HG03520 (cell line): Measurements from ENCODE around the gene C8A.

Experiments
- ATAC-seq: cut with Tn5 transposase; IDR thresholded peaks from one replicate; pipeline ENCODE4 v1.9.1; 2021; ENCODE audit warnings: mild to moderate bottlenecking, moderate library complexity; ENCODE audit not compliant: unreplicated experiment

Gene C8A

GRCh38 chr1:56880774-56881173 is 26.2 kb downstream of the C8A start:
- no peak for ATAC-seq

GRCh38 chr1:56881417-56881816 is 26.8 kb downstream of the C8A start:
- ATAC-seq, result no peak

- no peak for ATAC-seq
These were observed 35.6 kb downstream of the C8A start for GRCh38 chr1:56890229-56890628.

GRCh38 chr1:56894014-56894413 is 39.4 kb downstream of the C8A start:
- no peak for ATAC-seq

DNA sequence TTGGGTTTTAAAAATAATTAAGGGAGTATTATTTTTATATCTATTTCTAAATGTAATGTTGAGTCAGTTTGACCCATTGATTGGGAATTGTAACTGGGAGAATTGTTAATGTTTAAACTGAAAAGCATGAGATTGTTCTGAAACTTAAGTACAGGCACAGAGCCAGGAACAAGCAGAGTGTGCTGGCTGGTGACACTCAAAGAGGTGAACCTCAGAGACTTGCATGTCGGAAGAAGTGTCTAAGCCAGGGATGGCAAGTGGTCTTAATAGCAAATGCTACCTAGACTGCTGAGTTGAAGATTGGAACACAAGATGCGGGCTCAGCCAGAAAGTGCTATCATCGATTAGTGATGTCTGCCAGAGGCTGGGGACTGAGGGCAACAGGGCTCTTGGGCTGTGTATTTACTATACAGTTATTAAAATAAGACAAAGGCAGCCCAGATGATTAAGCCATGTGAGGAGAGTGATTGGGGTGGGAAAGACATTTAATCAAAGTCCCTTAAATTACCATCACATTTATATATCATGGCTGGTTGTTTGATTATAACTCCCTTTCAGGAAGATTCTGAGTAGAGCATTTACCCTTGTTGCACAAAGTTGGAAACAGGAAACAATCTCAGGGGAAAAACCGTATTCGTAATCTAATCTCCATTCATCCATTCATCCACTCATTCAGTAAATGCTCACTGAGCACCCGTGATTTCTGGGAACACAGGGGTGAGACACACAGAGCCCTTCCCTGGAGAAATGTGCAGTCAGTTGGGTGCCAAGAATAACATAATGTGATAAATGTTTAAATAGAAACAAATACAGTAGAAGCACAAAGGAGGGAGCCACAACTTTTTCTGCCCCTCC is 42.8 kb downstream of the C8A start:
- no peak for ATAC-seq

- ATAC-seq, result no peak
These were observed 43.4 kb downstream of the C8A start for GRCh38 chr1:56898005-56898373.

- ATAC-seq, result no peak
These were observed 44.3 kb downstream of the C8A start for GRCh38 chr1:56898879-56899278.

- ATAC-seq, result no peak
These were observed 47.1 kb downstream of the C8A start for GRCh38 chr1:56901716-56902115.

- ATAC-seq, result no peak
These were observed 49.2 kb downstream of the C8A start for GRCh38 chr1:56903778-56904177.

GRCh38 chr1:56904663-56905397 is 50.2 kb downstream of the C8A start:
- ATAC-seq, result no peak

- ATAC-seq, result no peak
These were observed 51.1 kb downstream of the C8A start for GRCh38 chr1:56905667-56906066.

GRCh38 chr1:56908619-56909221 is 54.1 kb downstream of the C8A start:
- no peak for ATAC-seq

GRCh38 chr1:56910441-56910985 is 55.9 kb downstream of the C8A start:
- ATAC-seq, result no peak

DNA sequence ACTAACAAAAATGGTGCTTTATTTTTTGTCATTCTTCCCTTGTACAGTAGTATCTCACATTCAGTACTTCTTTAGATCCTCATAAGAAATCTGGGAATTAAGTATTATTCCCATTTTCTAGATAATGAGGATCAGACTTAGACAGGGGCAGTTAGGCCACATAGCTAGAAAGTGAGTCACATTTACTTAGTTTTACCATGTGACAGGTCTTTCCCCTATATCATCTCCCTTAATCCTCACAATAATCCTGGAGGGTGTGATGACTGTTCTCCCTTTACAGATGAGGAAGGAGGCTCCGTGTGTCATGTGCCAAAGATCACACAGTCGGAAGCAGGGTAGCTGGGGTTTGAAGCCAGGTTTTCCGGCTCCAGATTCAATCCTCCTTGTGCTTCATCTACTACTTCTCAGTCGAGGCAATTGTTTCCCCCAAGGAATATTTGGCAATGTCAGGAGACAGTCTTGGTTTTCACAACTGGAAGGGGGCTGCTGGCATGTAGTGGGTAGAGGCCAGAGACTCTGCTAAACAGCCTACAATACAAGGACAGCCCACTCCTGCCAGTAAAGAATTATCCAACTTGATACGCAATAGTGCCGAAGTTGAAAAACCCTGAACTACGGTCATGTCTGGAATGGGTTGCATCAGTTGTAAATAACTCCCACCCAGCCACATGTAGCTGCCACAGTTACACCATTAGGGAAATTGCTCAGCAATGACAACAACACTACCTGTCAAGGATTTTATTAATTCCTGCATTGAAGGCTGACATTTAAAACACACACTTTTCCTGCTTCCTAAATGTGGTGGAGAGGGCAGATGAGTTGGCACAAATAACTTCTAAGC is 56.7 kb downstream of the C8A start:
- no peak for ATAC-seq

GRCh38 chr1:56912325-56912724 is 57.7 kb downstream of the C8A start:
- no peak for ATAC-seq

GRCh38 chr1:56915960-56916359 is 61.4 kb downstream of the C8A start:
- no peak for ATAC-seq

- ATAC-seq, result no peak
These were observed 62.0 kb downstream of the C8A start for GRCh38 chr1:56916630-56917029.

GRCh38 chr1:56917356-56917755 is 62.8 kb downstream of the C8A start:
- no peak for ATAC-seq

- no peak for ATAC-seq
These were observed 66.0 kb downstream of the C8A start for GRCh38 chr1:56920591-56921001.

- no peak for ATAC-seq
These were observed 66.9 kb downstream of the C8A start for GRCh38 chr1:56921479-56921878.

DNA sequence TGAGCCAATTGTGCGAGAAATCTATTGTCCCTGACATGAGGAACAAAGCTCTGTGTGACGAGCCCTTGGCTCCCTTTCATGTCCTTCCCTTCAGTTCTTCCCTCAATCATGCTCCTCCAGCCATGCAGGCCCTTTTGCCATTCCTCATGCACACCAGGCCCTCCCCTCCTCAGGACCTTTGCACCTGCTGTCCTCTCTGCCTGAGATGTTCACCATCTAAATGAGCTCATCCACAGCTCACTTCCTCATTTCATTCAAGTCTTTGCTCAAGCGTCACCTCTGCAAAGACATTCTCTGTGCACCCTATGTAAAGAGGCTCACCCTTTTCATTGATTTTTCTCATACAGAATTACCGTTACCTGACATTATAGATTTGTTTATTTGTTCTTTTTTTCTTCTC is 67.5 kb downstream of the C8A start:
- ATAC-seq, result no peak
